OCI-LY1 (cell line): ENCODE measurements around the gene IGSF8.

Source experiments
- H2AFZ ChIP-seq: fragments of 200-600 bp; sonication (generic), shearing (Covaris generic); 2 replicates; pipeline ENCODE4 v1.6.0; 2014; ENCODE audit warnings: antibody characterized with exemption, mild to moderate bottlenecking, low read length
- H3F3A ChIP-seq: fragments of 200-600 bp; sonication (generic), shearing (Covaris generic); 2 replicates; pipeline ENCODE4 v1.6.0; 2014; ENCODE audit warnings: mild to moderate bottlenecking, antibody characterized with exemption, low read length, moderate library complexity; ENCODE audit not compliant: insufficient read depth
- H3K27ac ChIP-seq: fragments of 200-600 bp; sonication (generic); 2 replicates; pipeline ENCODE4 v1.5.1; 2014; ENCODE audit warnings: low read length, mixed run types, mild to moderate bottlenecking, low read depth; ENCODE audit not compliant: poor library complexity, severe bottlenecking
- H3K27me3 ChIP-seq: fragments of 200-600 bp; sonication (generic); 2 replicates; pipeline ENCODE4 v1.6.0; 2014; ENCODE audit warnings: antibody characterized with exemption, mild to moderate bottlenecking, low read length, moderate library complexity; ENCODE audit not compliant: insufficient read depth
- H3K36me3 ChIP-seq: fragments of 200-600 bp; sonication (generic); 2 replicates; pipeline ENCODE4 v1.6.1; 2014; ENCODE audit warnings: mild to moderate bottlenecking, antibody characterized with exemption, low read length, moderate library complexity, mixed read lengths; ENCODE audit not compliant: insufficient read depth
- H3K4me1 ChIP-seq: fragments of 200-600 bp; sonication (generic); 2 replicates; pipeline ENCODE4 v1.5.1; 2014; ENCODE audit warnings: mild to moderate bottlenecking, low read length, moderate library complexity; ENCODE audit not compliant: insufficient read depth, severe bottlenecking
- H3K4me2 ChIP-seq: fragments of 200-600 bp; sonication (generic), shearing (Covaris generic); 2 replicates; pipeline ENCODE4 v1.6.1; 2014; ENCODE audit warnings: low read length
- H3K4me3 ChIP-seq: fragments of 200-600 bp; sonication (generic); 2 replicates; pipeline ENCODE4 v1.5.1; 2014; ENCODE audit warnings: low read length, low read depth, mild to moderate bottlenecking, mixed read lengths; ENCODE audit not compliant: poor library complexity, severe bottlenecking
- H3K79me2 ChIP-seq: fragments of 200-600 bp; shearing (Covaris generic); 2 replicates; pipeline ENCODE4 v1.6.1; 2016; ENCODE audit warnings: mixed run types, low read length, mixed read lengths; ENCODE audit not compliant: insufficient read depth
- H3K9ac ChIP-seq: fragments of 200-600 bp; sonication (generic), shearing (Covaris generic); 2 replicates; pipeline ENCODE4 v1.6.1; 2014; ENCODE audit warnings: mild to moderate bottlenecking, low read length, mixed read lengths
- H3K9me2 ChIP-seq: fragments of 200-600 bp; sonication (generic), shearing (Covaris generic); 2 replicates; pipeline ENCODE4 v1.6.1; 2014; ENCODE audit warnings: low read depth, mild to moderate bottlenecking, low read length, mixed read lengths
- H3K9me3 ChIP-seq: fragments of 200-600 bp; shearing (Covaris generic); 2 replicates; pipeline ENCODE4 v1.6.1; 2014; ENCODE audit warnings: low read length, mixed read lengths
- H4K20me1 ChIP-seq: fragments of 200-600 bp; sonication (generic), shearing (Covaris generic); 2 replicates; pipeline ENCODE4 v1.6.0; 2016; ENCODE audit warnings: mild to moderate bottlenecking, low read length; ENCODE audit not compliant: insufficient read depth
- CTCF ChIP-seq: fragments of 200-600 bp; sonication (generic), shearing (Covaris generic); IDR thresholded peaks from 2 replicates; pipeline ENCODE4 v1.5.1; 2017; ENCODE audit warnings: mild to moderate bottlenecking, antibody characterized with exemption, low read length, moderate library complexity, mixed read lengths
- EZH2 ChIP-seq: fragments of 200-600 bp; sonication (generic), shearing (Covaris generic); IDR thresholded peaks from 2 replicates; pipeline ENCODE4 v1.8.0; 2017; ENCODE audit warnings: borderline replicate concordance, mixed run types, mild to moderate bottlenecking, antibody characterized with exemption, low read length, moderate library complexity, mixed read lengths

IGSF8 gene

GRCh38 chr1:160069460-160070231 lies 28.8 kb downstream of the IGSF8 start, which contains the start of gene KCNJ10:
KCNJ10 (minus strand) TSS chr1:160070160; CDS start chr1:160042532, 27,628 bp downstream.
- Histone ChIP-seq H3K79me2 (no peaks in the 10 kb centered on the region), H3K27me3 (no peaks in the 10 kb centered on the region; the same call in 1 of the 2 replicates), H3K4me3 (peak within 1 kb of the TSS; percentile 67)

GRCh38 chr1:160068225-160068624 lies 30.2 kb downstream of the IGSF8 start:
- no peak overlapping the region for H3K27ac ChIP-seq
- H3K4me2 ChIP-seq: no peak overlapping the region
- no peak overlapping the region for H2AFZ ChIP-seq
- no peaks in the 10 kb centered on the region for H3F3A ChIP-seq
- H3K9me2 ChIP-seq: no peaks in the 10 kb centered on the region
- no peak overlapping the region for H3K4me3 ChIP-seq
- peaks cover 12% of the 10 kb centered on the region for H3K4me1 ChIP-seq
- no peaks in the 10 kb centered on the region for H3K9me3 ChIP-seq
- H3K27me3 ChIP-seq: no peaks in the 10 kb centered on the region; the same call in 1 of the 2 replicates
- no peaks in the 10 kb centered on the region for H4K20me1 ChIP-seq
- TF ChIP-seq CTCF: no peak
- TF ChIP-seq EZH2: no peak
- H3K9ac ChIP-seq: no peak overlapping the region
- H3K36me3 ChIP-seq: no peaks in the 10 kb centered on the region
- H3K79me2 ChIP-seq: no peaks in the 10 kb centered on the region

More at GRCh38 chr1:160069460-160070231, 28.8 kb downstream of the IGSF8 start, which contains the start of gene KCNJ10:
- Histone ChIP-seq H3F3A (no peaks in the 10 kb centered on the region), H2AFZ (no peak within 1 kb of the TSS; the same call in 1 of the 2 replicates), H3K9me2 (no peaks in the 10 kb centered on the region), H3K4me2 (peak within 1 kb of the TSS; percentile 94), H3K4me1 (peaks cover 12% of the 10 kb centered on the region), H4K20me1 (no peaks in the 10 kb centered on the region), H3K9me3 (no peaks in the 10 kb centered on the region), H3K9ac (peak within 1 kb of the TSS; percentile 42; the same call in 1 of the 2 replicates), H3K27ac (no peak within 1 kb of the TSS), H3K36me3 (no peaks in the 10 kb centered on the region)
- TF ChIP-seq EZH2 (no peak), CTCF (no peak)

- no peak for TF ChIP-seq CTCF
- no peak for TF ChIP-seq EZH2
- no peaks in the 10 kb centered on the region for H3K79me2 ChIP-seq
- no peaks in the 10 kb centered on the region for H3F3A ChIP-seq
- no peaks in the 10 kb centered on the region for H3K36me3 ChIP-seq
- H3K4me2 ChIP-seq: no peak overlapping the region
- H3K9ac ChIP-seq: no peak overlapping the region
- H4K20me1 ChIP-seq: no peaks in the 10 kb centered on the region
- no peak overlapping the region for H2AFZ ChIP-seq
- H3K4me3 ChIP-seq: no peak overlapping the region
- H3K9me2 ChIP-seq: no peaks in the 10 kb centered on the region
- H3K27ac ChIP-seq: no peak overlapping the region
- no peaks in the 10 kb centered on the region for H3K9me3 ChIP-seq
- H3K27me3 ChIP-seq: no peaks in the 10 kb centered on the region; the same call in none of the 2 replicates
- H3K4me1 ChIP-seq: peaks cover 12% of the 10 kb centered on the region
Measured at GRCh38 chr1:160066829-160067745, 31.3 kb downstream of the IGSF8 start.
